Retinal pigment epithelial cell (primary cell): ENCODE data around the gene FAM174B.
A peak's percentile ranks its signal among the peaks of the same experiment; 100 is the strongest.

Source experiments
- DNase-seq: peaks from one replicate; pipeline ENCODE4 v3.0.0-alpha.2; 2010; ENCODE audit warnings: low read depth
- H3K4me3 ChIP-seq: 2 replicates; pipeline ENCODE4 v1.5.1; 2011; ENCODE audit warnings: mild to moderate bottlenecking, low read length, control low read depth, moderate library complexity
- TF ChIP-seq, protein P1 (sequence below): conservative IDR thresholded peaks from 2 replicates; pipeline ENCODE4 v1.5.1; 2011; ENCODE audit warnings: low read depth, low read length, control low read depth, inconsistent platforms

Gene FAM174B

DNA sequence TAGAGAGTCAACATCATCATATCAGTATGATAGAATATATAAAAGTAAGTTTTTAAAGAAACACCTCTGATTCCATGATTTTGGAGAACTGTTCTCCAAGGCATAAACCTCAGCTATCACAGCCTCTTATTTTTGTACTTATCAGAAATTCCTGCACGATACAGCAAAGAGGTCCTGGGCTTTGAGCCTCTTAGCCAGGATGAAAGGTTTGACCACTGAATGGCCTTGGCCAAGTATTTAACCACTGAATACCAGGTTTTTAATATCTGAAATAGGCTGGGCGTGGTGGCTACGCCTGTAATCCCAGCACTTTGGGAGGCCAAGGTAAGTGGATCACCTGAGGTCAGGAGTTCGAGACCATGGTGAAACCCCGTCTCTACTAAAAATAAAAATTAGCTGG is 1.9 kb upstream of the FAM174B start:
- no peak overlapping the region for H3K4me3 ChIP-seq
- DNase-seq, result no peak
- TF ChIP-seq, protein P1, sequence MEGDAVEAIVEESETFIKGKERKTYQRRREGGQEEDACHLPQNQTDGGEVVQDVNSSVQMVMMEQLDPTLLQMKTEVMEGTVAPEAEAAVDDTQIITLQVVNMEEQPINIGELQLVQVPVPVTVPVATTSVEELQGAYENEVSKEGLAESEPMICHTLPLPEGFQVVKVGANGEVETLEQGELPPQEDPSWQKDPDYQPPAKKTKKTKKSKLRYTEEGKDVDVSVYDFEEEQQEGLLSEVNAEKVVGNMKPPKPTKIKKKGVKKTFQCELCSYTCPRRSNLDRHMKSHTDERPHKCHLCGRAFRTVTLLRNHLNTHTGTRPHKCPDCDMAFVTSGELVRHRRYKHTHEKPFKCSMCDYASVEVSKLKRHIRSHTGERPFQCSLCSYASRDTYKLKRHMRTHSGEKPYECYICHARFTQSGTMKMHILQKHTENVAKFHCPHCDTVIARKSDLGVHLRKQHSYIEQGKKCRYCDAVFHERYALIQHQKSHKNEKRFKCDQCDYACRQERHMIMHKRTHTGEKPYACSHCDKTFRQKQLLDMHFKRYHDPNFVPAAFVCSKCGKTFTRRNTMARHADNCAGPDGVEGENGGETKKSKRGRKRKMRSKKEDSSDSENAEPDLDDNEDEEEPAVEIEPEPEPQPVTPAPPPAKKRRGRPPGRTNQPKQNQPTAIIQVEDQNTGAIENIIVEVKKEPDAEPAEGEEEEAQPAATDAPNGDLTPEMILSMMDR, result no peak

DNA sequence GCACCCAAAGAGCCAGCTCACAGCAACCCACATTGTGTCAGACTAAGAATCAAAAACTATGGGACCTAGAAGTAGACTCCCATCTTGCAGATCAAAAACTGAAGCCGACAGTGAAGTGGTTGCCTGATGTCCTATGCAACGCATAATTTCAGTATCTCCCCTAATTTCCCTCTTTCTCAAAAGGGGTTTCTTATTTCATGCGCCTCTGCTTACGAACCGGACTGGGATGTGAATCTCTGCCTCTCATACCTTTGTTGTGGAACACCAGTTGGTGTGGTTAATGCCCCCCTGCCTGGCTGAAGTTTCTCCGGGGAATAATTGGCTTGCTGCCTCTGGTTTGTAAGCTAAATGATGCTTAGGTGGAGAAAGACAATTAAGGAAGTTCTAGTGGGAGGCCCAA is 514 bp upstream of the FAM174B start:
- peak overlapping the region; percentile 35 for H3K4me3 ChIP-seq
- TF ChIP-seq, protein P1, result no peak
- no peak for DNase-seq

DNA sequence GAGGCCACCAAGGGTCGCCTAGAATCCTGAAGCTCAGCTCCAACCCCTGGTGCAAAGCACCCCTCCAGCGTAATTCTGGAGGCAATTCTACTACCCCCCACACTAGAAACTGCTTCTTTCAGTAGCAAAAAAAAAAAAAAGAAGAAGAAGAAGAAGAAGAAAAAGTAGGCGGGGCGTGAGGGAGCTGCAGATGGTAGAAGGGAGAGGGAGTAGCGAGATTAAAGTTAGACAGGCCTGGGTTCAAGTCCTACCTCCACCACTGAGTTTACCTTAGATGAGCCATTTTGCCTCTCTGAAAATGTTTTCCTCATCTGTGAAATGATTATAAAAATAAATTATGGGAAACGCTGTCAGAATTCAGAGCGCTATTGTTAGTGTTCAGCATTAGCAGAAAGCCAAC is 913 bp downstream of the FAM174B start:
- DNase-seq, result no peak
- TF ChIP-seq, protein P1, result no peak
- H3K4me3 ChIP-seq, result peak overlapping the region; percentile 60

DNA sequence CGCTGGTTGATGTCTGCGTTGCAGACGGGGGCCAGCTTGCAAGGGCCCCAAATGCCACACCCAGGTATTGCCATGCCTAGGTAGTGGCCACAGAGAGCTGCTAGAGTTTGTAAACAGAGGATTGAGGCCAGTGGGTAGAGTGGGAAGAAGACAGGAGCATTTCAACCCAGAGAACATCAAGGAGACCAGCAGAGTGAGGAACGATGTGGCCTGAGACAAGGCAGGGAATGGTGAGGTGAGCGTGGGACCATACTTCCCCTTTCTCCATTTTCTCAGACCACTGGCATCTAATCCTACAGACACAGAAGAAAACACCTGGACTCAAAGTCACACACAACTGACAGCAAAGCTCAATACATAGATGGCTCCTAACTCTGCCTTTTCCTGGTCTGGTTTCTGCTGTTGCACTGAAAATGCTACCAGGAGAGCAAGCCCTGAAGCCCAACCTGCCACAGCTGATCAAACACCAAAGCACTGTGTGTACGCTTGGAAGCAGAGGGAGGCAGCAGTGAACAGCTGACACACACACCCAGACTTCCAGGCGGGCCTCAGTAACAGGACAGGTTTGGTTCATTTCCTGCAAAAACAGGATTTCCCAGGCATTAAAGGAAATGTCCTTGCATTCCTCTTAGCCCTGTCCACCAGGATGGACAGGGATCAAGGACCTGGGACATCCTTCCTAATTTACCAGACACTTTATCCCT is 1.6 kb downstream of the FAM174B start:
- TF ChIP-seq, protein P1, result peak; percentile 34
- H3K4me3 ChIP-seq, result peak overlapping the region; percentile 60
- no peak for DNase-seq

DNA sequence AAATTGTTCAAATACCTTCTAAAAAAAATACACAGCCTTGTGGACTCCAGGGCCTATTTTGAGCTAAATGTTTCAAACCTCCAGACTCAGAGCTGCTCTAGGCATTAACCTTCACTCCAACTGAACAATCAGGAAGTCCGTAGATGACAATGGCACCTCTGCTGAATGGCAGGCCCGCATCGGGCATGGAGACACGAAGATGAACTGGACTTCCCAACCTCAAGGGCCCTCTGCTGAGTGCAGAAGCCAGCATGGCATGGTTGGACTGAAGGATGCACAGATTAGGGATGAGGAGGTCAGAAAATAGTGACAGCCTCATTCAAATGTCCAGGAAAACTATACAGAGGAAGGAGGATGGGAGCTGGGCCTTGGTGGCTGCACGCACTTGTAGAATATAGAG is 2.2 kb downstream of the FAM174B start:
- H3K4me3 ChIP-seq, result peak overlapping the region; percentile 60
- TF ChIP-seq, protein P1, result no peak
- no peak for DNase-seq

DNA sequence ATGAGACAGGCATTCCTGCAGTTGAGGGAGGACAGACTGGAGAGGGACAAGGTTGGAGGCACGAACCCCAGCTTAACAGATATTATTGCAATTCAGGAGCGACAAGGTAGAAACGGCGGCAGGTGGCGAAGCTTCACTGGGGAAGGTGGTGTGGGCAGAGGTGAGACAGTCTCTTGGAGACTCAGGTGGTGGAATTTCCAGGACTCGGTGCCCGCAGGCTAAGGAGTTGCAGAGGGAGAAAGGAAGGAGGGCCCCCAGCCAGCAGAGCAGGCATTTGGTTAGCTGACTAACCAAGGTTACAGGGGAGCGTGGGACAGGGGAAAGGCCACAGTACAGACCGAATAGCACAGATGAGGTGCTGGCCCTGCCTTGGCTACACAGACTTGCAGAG is 3.0 kb downstream of the FAM174B start:
- no peak for DNase-seq
- peak overlapping the region; percentile 60 for H3K4me3 ChIP-seq
- TF ChIP-seq, protein P1, result no peak

DNA sequence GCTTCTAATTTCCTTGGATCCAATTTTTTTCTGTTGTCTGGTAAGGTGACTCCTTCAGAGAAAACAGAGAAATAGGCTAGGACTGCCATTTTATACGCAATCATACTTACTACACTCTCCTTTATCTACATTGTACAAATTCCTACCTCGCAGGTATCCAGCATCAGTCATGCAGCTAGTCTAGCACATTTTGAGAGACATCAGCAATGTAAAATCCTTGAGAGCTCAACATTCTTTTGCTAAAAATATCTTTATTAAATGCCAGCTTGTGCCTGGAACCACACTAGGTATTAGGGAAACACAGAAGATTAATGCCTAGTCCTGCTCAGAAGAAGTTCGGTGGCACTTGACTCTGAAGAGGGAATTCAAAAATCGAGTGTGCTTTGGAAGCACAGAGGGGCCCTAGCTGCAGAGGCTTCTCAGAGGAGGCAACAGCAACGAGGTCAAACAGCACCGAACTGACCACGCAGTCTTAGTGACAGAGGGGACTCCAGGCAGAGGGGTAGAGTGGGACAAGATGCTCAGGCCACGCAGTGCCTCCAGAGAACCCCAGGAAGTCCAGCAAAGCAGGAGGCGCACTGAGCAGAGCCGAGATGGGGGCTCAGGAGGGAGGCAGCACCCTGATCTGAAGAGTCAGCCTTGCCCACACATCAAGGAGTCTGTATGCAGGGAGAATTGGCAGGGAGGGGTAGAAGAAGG is 3.5 kb downstream of the FAM174B start:
- TF ChIP-seq, protein P1, result no peak
- DNase-seq, result peak; percentile 80
- peak overlapping the region; percentile 26 for H3K4me3 ChIP-seq
